ENCODE results near the gene VSIG1. TPM values are rescaled to one million over a fixed set of nuclear protein-coding genes. Genes with fewer than 3 reads are reported as not detected.

Gene VSIG1
- polyA plus RNA-seq, 1 donor from 2014 or later = not detected

DNA sequence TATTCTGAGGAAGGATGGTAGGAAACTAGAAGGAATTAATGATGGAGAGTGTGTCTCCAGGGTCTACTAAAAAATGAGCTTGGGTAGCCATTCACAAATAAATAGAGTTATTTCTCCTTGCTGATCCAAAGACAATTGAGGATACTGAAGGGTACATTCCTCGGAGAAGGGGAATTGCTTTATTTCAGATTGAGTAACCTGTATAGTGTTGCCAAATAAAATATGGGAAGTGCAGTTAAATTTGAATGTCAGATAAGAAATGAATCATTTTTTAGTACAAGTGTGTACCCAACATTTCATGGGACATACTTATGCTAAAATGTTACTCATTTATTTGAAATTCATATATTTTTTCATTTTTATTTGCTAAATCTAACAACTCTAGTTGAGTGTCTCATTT, 16.0 kb upstream of the VSIG1 start:
- H3K27ac ChIP-seq (ENCODE audit: low read length) = no peak overlapping the region
- H3F3A ChIP-seq (ENCODE audit: insufficient read depth, low read length, poor library complexity, severe bottlenecking) = no peaks in the 10 kb centered on the region
- no peaks in the 10 kb centered on the region for H3K9me3 ChIP-seq (ENCODE audit: low read length)
- no peaks in the 10 kb centered on the region for H3K27me3 ChIP-seq (ENCODE audit: insufficient read depth, low read depth, low read length)
- no peaks in the 10 kb centered on the region for H3K79me2 ChIP-seq (replicated peaks; ENCODE audit: insufficient read depth, low read length)
- no peak overlapping the region for H3K4me3 ChIP-seq (ENCODE audit: low read length)
- no peak for TF ChIP-seq TAF1 (IDR thresholded peaks at IDR 0.05; ENCODE audit: low read depth)
- no peak for TF ChIP-seq EZH2 (IDR thresholded peaks at IDR 0.05; ENCODE audit: borderline replicate concordance, insufficient read depth, low read length, poor library complexity, severe bottlenecking)
- TF ChIP-seq SMC3 (conservative IDR thresholded peaks at IDR 0.05; ENCODE audit: poor library complexity) = no peak
- TF ChIP-seq, protein P1, sequence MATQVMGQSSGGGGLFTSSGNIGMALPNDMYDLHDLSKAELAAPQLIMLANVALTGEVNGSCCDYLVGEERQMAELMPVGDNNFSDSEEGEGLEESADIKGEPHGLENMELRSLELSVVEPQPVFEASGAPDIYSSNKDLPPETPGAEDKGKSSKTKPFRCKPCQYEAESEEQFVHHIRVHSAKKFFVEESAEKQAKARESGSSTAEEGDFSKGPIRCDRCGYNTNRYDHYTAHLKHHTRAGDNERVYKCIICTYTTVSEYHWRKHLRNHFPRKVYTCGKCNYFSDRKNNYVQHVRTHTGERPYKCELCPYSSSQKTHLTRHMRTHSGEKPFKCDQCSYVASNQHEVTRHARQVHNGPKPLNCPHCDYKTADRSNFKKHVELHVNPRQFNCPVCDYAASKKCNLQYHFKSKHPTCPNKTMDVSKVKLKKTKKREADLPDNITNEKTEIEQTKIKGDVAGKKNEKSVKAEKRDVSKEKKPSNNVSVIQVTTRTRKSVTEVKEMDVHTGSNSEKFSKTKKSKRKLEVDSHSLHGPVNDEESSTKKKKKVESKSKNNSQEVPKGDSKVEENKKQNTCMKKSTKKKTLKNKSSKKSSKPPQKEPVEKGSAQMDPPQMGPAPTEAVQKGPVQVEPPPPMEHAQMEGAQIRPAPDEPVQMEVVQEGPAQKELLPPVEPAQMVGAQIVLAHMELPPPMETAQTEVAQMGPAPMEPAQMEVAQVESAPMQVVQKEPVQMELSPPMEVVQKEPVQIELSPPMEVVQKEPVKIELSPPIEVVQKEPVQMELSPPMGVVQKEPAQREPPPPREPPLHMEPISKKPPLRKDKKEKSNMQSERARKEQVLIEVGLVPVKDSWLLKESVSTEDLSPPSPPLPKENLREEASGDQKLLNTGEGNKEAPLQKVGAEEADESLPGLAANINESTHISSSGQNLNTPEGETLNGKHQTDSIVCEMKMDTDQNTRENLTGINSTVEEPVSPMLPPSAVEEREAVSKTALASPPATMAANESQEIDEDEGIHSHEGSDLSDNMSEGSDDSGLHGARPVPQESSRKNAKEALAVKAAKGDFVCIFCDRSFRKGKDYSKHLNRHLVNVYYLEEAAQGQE (IDR thresholded peaks at IDR 0.05; ENCODE audit: borderline replicate concordance) = no peak
- TF ChIP-seq MXI1 (conservative IDR thresholded peaks at IDR 0.05; ENCODE audit: poor library complexity, severe bottlenecking) = no peak
- no peak for TF ChIP-seq EP300 (conservative IDR thresholded peaks at IDR 0.05; ENCODE audit: poor library complexity, severe bottlenecking)
- no peak for TF ChIP-seq RAD21 (conservative IDR thresholded peaks at IDR 0.05)
- TF ChIP-seq, protein P2, sequence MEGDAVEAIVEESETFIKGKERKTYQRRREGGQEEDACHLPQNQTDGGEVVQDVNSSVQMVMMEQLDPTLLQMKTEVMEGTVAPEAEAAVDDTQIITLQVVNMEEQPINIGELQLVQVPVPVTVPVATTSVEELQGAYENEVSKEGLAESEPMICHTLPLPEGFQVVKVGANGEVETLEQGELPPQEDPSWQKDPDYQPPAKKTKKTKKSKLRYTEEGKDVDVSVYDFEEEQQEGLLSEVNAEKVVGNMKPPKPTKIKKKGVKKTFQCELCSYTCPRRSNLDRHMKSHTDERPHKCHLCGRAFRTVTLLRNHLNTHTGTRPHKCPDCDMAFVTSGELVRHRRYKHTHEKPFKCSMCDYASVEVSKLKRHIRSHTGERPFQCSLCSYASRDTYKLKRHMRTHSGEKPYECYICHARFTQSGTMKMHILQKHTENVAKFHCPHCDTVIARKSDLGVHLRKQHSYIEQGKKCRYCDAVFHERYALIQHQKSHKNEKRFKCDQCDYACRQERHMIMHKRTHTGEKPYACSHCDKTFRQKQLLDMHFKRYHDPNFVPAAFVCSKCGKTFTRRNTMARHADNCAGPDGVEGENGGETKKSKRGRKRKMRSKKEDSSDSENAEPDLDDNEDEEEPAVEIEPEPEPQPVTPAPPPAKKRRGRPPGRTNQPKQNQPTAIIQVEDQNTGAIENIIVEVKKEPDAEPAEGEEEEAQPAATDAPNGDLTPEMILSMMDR (IDR thresholded peaks at IDR 0.05; ENCODE audit: poor library complexity, severe bottlenecking) = no peak
- no peak for TF ChIP-seq POLR2AphosphoS5 (IDR thresholded peaks at IDR 0.05)
- H4K20me1 ChIP-seq (ENCODE audit: insufficient read depth) = no peaks in the 10 kb centered on the region
- no peak overlapping the region for H2AFZ ChIP-seq (ENCODE audit: low read depth, low read length)
- H3K4me2 ChIP-seq (ENCODE audit: low read length) = no peak overlapping the region
- H3K36me3 ChIP-seq (ENCODE audit: insufficient read depth, low read length) = no peaks in the 10 kb centered on the region
- no peaks in the 10 kb centered on the region for H3K9me2 ChIP-seq (ENCODE audit: insufficient read depth, low read length)
- no peak overlapping the region for H3K9ac ChIP-seq (ENCODE audit: low read length)

DNA sequence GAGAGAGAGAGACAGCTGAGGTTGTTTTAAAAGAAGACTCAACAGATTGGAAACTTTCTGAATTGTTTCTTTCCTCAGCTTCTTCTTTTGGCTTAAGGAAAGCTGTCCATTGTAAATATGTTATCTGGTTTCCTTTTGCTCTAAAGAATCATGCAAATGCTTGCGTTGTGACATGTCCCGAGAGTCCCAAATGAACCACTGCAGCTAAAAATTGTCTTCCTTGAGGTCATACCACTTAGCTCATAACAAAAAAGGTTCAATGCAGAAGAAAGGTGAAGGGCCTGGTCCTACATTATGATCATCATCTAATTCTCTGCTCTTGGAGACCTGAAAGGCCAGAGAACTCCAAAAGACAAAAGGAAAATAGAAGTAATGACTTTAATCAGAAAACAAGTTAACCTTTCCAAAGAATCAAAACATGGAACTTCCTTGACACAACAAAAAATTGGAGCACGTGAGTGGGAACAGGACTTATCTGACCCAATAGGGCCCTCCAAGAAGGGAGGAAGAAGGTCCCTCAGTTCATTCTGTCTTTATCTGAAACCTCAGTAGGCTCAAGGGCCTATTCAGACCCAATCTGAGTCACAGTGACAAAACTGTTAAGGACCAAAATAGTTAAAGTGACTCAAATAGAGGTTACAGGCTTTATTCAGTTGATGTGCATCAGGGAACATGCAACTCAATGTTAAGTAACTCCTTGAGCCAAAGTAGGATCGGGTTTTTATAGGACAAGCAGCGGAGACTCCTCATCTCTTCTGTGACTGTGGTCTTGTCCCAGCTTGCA, 14.7 kb upstream of the VSIG1 start:
- H3K27ac ChIP-seq (ENCODE audit: low read length) = no peak overlapping the region
- H3K27me3 ChIP-seq (ENCODE audit: insufficient read depth, low read depth, low read length) = no peaks in the 10 kb centered on the region
- no peaks in the 10 kb centered on the region for H3F3A ChIP-seq (ENCODE audit: insufficient read depth, low read length, poor library complexity, severe bottlenecking)
- TF ChIP-seq TAF1 (IDR thresholded peaks at IDR 0.05; ENCODE audit: low read depth) (no peak), EP300 (conservative IDR thresholded peaks at IDR 0.05; ENCODE audit: poor library complexity, severe bottlenecking) (no peak), SMC3 (conservative IDR thresholded peaks at IDR 0.05; ENCODE audit: poor library complexity) (no peak), MXI1 (conservative IDR thresholded peaks at IDR 0.05; ENCODE audit: poor library complexity, severe bottlenecking) (no peak), RAD21 (conservative IDR thresholded peaks at IDR 0.05) (no peak), POLR2AphosphoS5 (IDR thresholded peaks at IDR 0.05) (no peak), EZH2 (IDR thresholded peaks at IDR 0.05; ENCODE audit: borderline replicate concordance, insufficient read depth, low read length, poor library complexity, severe bottlenecking) (no peak)
- TF ChIP-seq, protein P2 (IDR thresholded peaks at IDR 0.05; ENCODE audit: poor library complexity, severe bottlenecking) = no peak
- TF ChIP-seq, protein P1 (IDR thresholded peaks at IDR 0.05; ENCODE audit: borderline replicate concordance) = no peak
- H3K4me3 ChIP-seq (ENCODE audit: low read length) = no peak overlapping the region
- H3K9ac ChIP-seq (ENCODE audit: low read length) = no peak overlapping the region
- H3K79me2 ChIP-seq (replicated peaks; ENCODE audit: insufficient read depth, low read length) = no peaks in the 10 kb centered on the region
- no peak overlapping the region for H3K4me2 ChIP-seq (ENCODE audit: low read length)
- H3K9me2 ChIP-seq (ENCODE audit: insufficient read depth, low read length) = no peaks in the 10 kb centered on the region
- no peak overlapping the region for H2AFZ ChIP-seq (ENCODE audit: low read depth, low read length)
- no peaks in the 10 kb centered on the region for H3K36me3 ChIP-seq (ENCODE audit: insufficient read depth, low read length)
- H4K20me1 ChIP-seq (ENCODE audit: insufficient read depth) = no peaks in the 10 kb centered on the region
- no peaks in the 10 kb centered on the region for H3K9me3 ChIP-seq (ENCODE audit: low read length)

All from neural cell (in vitro differentiated cells).